Thyroid gland (tissue), 4 donors: ENCODE results near the gene MUC22. TPM values are rescaled to one million over a fixed set of nuclear protein-coding genes. Genes with fewer than 3 reads are reported as not detected.
"Not testable (repeated sequence)": the region's sequence is repeated elsewhere in the genome, so short reads cannot be mapped to it uniquely, and the experiment has no call there.

Experiments used
- DNase-seq, 2 donors: peaks; one replicate each; pipeline ENCODE4 v3.0.0-alpha.2; 2019
- H3K27ac ChIP-seq, 3 donors: fragments of 200-600 bp; sonication (generic); 1 replicate in 2 of 3; 2 replicates in 1 of 3; pipeline ENCODE4 v1.5.1; 2016 to 2019; ENCODE audit warnings: mild to moderate bottlenecking in 1 of 3, moderate library complexity in 1 of 3
- H3K27me3 ChIP-seq: fragments of 200-600 bp; sonication (generic); one replicate; pipeline ENCODE4 v1.5.1; 2019
- H3K36me3 ChIP-seq, 2 donors: fragments of 200-600 bp; sonication (generic); one replicate each; pipeline ENCODE4 v1.5.1; 2016 to 2019
- H3K4me1 ChIP-seq, 2 donors: fragments of 200-600 bp; sonication (generic); one replicate each; pipeline ENCODE4 v1.5.1; 2017 to 2019
- H3K4me3 ChIP-seq, 3 donors: fragments of 200-600 bp; sonication (generic); replicated peaks in 1 of 3; 1 replicate in 2 of 3; 2 replicates in 1 of 3; pipeline ENCODE4 v1.5.1; 2016; ENCODE audit warnings: mild to moderate bottlenecking in 1 of 3
- H3K9me3 ChIP-seq: fragments of 200-600 bp; sonication (generic); one replicate; pipeline ENCODE4 v1.5.1; 2017
- CTCF ChIP-seq, 6 experiments: fragments of 200-600 bp in 3 of 6; fragments of 450-650 bp in 3 of 6; sonication (generic) in 3 of 6; IDR thresholded peaks; one replicate each; pipeline ENCODE4 v1.5.1; 2016 to 2019; ENCODE audit warnings: antibody characterized with exemption in 6 of 6, mild to moderate bottlenecking in 2 of 6, inconsistent platforms in 1 of 6, moderate library complexity in 1 of 6
- POLR2A ChIP-seq, 2 donors: fragments of 450-650 bp; IDR thresholded peaks; one replicate each; pipeline ENCODE4 v1.6.1; 2017; ENCODE audit warnings: antibody characterized with exemption in 2 of 2, mild to moderate bottlenecking in 2 of 2, moderate library complexity in 1 of 2
- WGBS, 2 donors: methylation state at CpG; one replicate each; pipeline ENCODE4 v1.1.5; 2017; 5-methylcytosine and 5-hydroxymethylcytosine counted together
- intact Hi-C: fragments of 100-400 bp; cut with DNase I; formaldehyde crosslinking; loops from one replicate; pipeline ENCODE4 v1.15.1; 2023
- total RNA-seq, 4 donors: library from RNA; depleted of rRNA; stranded (reverse); fragments of >200 nt; gene quantifications; one replicate each; pipeline ENCODE4 v1.2.3, GENCODE V29; 2016

The MUC22 gene
- total RNA-seq, 4 donors from 2014 or later = not detected

- 74 to 75% methylated on average over 10 of the region's 10 CpGs for WGBS, 2 donors
- no peaks in the 10 kb centered on the region for H3K27me3 ChIP-seq
- no peaks in the 10 kb centered on the region for H3K9me3 ChIP-seq
- intact Hi-C loops = no loop called here
- H3K4me3 ChIP-seq = no peak overlapping the region
- no peak overlapping the region for H3K27ac ChIP-seq
- no peak for DNase-seq
- no peaks in the 10 kb centered on the region for H3K36me3 ChIP-seq
- H3K4me1 ChIP-seq = peaks cover 4 to 10% of the 10 kb centered on the region in 2 donors
- TF ChIP-seq CTCF (IDR thresholded peaks at IDR 0.05) = peak in 5 of 6 experiments; percentile 14 to 47 (median 41)
- TF ChIP-seq POLR2A (IDR thresholded peaks at IDR 0.05) = no peak
Measured at GRCh38 chr6:31058128-31058894, 48.0 kb downstream of the MUC22 start.

DNA sequence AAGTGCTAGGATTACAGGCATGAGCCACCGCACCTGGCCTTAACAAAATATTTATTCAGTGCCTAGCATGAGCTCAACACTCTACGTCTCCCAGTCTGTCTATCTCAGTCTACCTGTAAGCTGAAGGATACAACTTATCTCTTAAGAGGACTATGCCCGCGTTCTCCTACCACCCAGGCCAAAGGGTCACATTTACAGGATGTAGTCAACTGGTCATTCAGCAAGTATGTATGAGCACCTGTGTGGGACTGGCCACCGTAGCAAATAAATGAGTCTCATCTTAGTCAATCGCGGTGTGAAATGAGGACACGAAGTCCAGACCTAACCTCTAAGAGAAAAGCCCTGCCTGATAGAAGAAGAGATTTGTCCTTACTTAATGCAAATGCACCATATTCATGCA, 49.9 kb downstream of the MUC22 start:
- 90% methylated on average over 8 of the region's 8 CpGs for WGBS, 2 donors
- intact Hi-C loops = no loop called here
- Histone ChIP-seq H3K27ac (no peak overlapping the region), H3K9me3 (no peaks in the 10 kb centered on the region), H3K27me3 (no peaks in the 10 kb centered on the region), H3K4me1 (peaks cover 0 to 2% of the 10 kb centered on the region in 2 donors), H3K4me3 (no peak overlapping the region), H3K36me3 (no peaks in the 10 kb centered on the region)
- TF ChIP-seq POLR2A (IDR thresholded peaks at IDR 0.05) (no peak), CTCF (IDR thresholded peaks at IDR 0.05) (no peak)
- DNase-seq = no peak

DNA sequence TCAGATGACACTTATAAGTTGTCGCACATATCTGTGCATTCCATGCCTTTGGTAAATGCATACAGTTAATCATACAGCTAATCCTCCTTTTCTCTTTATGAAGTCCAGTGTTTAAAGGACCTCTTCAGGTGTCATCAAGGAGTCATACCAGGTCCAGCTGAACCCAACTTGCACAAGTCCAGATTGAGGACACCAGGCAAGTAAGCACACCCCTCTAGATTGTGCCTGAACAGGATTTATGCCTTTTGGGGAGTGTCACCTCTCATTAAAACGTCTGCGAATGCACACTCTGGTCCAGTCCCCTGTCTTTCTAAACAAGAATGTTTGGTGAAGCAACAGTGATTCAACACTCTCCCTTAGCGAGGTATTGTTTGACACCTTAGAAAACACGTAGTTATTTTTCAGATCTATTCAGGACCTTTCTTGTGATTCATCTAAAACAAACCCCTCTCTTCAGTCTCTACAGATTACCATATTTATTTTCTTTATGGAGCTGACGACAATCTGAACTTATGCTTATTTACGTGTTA, 53.7 kb downstream of the MUC22 start:
- 88% methylated on average over 7 of the region's 7 CpGs for WGBS, 2 donors
- Histone ChIP-seq H3K9me3 (no peaks in the 10 kb centered on the region), H3K4me1 (peaks cover 0 to 17% of the 10 kb centered on the region in 2 donors), H3K36me3 (no peaks in the 10 kb centered on the region), H3K27ac (no peak overlapping the region), H3K4me3 (no peak overlapping the region), H3K27me3 (no peaks in the 10 kb centered on the region)
- intact Hi-C loops = no loop called here
- no peak for TF ChIP-seq POLR2A (IDR thresholded peaks at IDR 0.05)
- no peak for TF ChIP-seq CTCF (IDR thresholded peaks at IDR 0.05)
- DNase-seq = no peak

DNA sequence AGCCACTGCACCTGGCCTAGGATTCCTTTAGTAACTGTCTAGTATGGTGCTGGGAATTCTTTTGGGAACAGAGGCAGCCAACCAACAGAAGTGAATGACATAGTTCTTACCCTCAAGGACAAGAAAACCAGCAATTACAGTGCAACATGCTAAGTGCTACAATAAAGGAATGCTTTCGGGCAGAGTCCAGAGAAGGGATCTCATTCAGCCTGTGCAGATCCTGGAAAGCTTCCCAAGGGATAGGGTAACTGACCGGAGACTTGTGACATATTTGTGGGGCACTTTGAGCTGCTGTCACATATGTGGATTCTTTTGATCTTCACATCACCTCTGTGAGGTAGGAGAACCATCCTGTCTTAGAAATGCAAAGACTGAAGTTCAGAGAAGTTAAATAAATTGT, 55.3 kb downstream of the MUC22 start:
- Histone ChIP-seq H3K27ac (peak overlapping the region; percentile 55 to 71 (median 70)), H3K27me3 (no peaks in the 10 kb centered on the region), H3K9me3 (no peaks in the 10 kb centered on the region), H3K36me3 (no peaks in the 10 kb centered on the region), H3K4me1 (peaks cover 0 to 17% of the 10 kb centered on the region in 2 donors), H3K4me3 (no peak overlapping the region)
- no peak for DNase-seq
- TF ChIP-seq POLR2A (IDR thresholded peaks at IDR 0.05) (no peak), CTCF (IDR thresholded peaks at IDR 0.05) (no peak)
- intact Hi-C loops = no loop called here
- 51 to 60% methylated on average over 2 of the region's 2 CpGs for WGBS, 2 donors

DNA sequence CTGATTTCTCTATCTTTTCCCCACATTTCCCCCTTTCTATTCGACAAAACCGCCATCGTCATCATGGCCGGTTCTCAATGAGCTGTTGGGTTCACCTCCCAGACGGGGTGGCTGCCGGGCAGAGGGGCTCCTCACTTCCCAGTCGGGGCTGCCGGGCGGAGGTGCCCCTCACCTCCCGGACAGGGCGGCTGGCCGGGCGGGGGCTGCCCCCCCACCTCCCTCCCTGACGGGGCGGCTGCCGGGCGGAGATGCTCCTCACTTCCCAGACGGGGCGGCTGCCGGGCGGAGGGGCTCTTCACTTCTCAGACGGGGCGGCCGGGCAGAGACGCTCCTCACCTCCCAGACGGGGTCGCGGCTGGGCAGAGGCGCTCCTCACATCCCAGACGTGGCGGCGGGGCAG, 56.8 kb downstream of the MUC22 start:
- 91 to 96% methylated on average over 9 to 22 of the region's 32 CpGs for whole genome bisulfite sequencing, 2 donors
- H3K9me3 ChIP-seq, H3K27ac ChIP-seq, H3K27me3 ChIP-seq, H3K36me3 ChIP-seq, intact Hi-C loops, H3K4me3 ChIP-seq, DNase-seq: not testable (repeated sequence)
- peaks cover 12 to 19% of the 10 kb centered on the region in 2 donors for H3K4me1 ChIP-seq

GRCh38 chr6:31067891-31068668, 57.8 kb downstream of the MUC22 start:
- H3K27me3 ChIP-seq, intact Hi-C loops, H3K36me3 ChIP-seq, H3K4me3 ChIP-seq, H3K9me3 ChIP-seq, H3K27ac ChIP-seq: not testable (repeated sequence)
- peak in 1 of 2 donors; percentile 39 for DNase-seq
- H3K4me1 ChIP-seq = peaks cover 21 to 29% of the 10 kb centered on the region in 2 donors
- WGBS, 2 donors = 60 to 74% methylated on average over 9 to 11 of the region's 11 CpGs
